ENCODE results near the gene SEZ6.
A peak's percentile ranks its signal among the peaks of the same experiment; 100 is the strongest.

SEZ6 gene

GRCh38 chr17:28957992-28958355, 47.9 kb downstream of the SEZ6 start:
- DNase-seq: peak in 2 of 10 donors; percentile 12 to 59
- intact Hi-C loops (cut with DNase I): no loop called here

- peak in 2 of 10 donors; percentile 3 to 61 for DNase-seq
- intact Hi-C loops (cut with DNase I): no loop called here
These were observed 48.4 kb downstream of the SEZ6 start for GRCh38 chr17:28957277-28957991.

DNA sequence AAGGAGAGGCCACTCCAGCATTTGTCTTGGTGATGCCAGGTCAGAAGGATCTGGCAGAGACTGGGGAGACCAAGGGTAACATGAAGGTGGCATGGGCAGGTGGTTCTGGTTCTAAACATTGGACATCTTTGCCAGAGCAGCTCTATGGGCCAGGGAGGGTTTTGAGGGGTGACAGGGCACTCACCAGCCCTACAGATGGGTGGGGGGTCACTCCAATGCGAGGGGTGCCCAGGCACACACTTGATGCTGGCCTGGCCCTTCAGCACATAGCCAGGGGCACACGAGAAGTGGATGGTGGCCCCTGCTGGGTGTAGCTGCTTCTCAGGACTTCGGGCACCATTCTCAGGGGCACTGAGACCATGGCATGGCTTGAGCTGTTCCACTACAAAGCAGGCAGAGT, 49.0 kb downstream of the SEZ6 start:
- peak in 3 of 10 donors; percentile 5 to 67 (median 57) for DNase-seq
- intact Hi-C loops (cut with DNase I): no loop called here

GRCh38 chr17:28956112-28956511, 49.7 kb downstream of the SEZ6 start:
- peak in 2 of 10 donors; percentile 2 to 18 for DNase-seq
- intact Hi-C loops (cut with DNase I): no loop called here

DNA sequence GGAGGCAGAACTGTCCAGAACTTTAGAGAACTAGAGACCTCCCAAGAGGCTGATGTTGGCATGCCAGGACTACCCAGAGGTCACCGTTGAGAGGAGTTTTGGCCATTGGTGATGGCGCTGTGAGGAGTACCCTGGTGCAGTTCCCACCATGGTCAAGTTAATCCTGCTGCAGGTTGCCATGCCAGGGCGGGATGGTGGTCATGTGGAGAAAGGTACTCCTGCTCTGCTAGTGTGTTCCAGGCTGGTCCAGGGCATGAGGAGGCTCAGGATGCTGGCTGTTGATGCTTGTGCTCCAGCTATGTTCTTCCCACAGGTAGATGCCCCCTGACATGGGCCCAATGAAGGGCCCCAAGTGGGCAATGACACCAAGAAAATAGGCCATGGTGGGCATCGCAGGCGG, 50.4 kb downstream of the SEZ6 start:
- DNase-seq: peak in 3 of 10 donors; percentile 6 to 66 (median 31)
- intact Hi-C loops (cut with DNase I): no loop called here

GRCh38 chr17:28954886-28955285, 50.9 kb downstream of the SEZ6 start:
- peak in 1 of 10 donors; percentile 32 for DNase-seq
- intact Hi-C loops (cut with DNase I): no loop called here

- DNase-seq: peak in 4 of 10 donors; percentile 49 to 86 (median 56)
- intact Hi-C loops (cut with DNase I): loop anchor here (2.0 kb wide), 2 partner anchors 227 to 235 kb away; partner anchors contain the start of genes RPL23A and TLCD1
These were observed 52.3 kb downstream of the SEZ6 start for GRCh38 chr17:28953444-28954118.

GRCh38 chr17:28951991-28952975, 53.5 kb downstream of the SEZ6 start:
- intact Hi-C loops (cut with DNase I): loop anchor here (2.0 kb wide), 2 partner anchors 225 to 233 kb away; partner anchors contain the start of genes RPL23A and TLCD1
- peak; percentile 96 to 99 (median 98) for DNase-seq

DNA sequence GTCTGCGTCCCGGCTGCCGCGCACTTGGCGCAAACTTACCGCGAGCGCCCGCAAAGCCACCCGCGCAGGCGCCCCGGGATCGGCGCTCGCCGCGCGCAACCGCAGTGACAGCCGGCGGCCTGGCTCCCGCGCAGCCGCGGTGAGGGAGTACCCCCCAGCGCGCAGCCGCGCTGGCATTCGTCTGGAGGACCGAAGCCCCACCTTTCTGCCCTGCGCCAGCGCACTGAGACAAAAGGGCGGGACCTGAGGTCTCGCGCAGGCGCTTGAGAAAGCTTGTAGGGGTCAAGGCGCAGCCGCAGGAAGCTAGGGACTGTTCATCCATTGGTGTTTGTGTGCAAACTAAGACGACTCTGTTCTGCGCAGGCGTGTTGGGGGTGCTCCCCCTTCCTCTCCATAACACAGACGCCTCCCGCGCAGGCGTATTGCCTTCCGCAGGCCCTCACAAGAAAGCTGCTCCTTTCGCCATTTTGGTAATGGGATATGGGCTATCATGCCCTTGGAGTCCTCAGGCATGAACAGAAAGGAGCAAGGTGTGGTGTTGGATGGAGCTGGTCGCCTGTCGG, 54.3 kb downstream of the SEZ6 start, which contains the start of gene PHF12:
Gene PHF12 (minus strand): TSS at position 91 of the 563 bp plus-strand sequence. CDS start 558 bp downstream, outside the sequence.
- intact Hi-C loops (cut with DNase I): no loop called here

DNA sequence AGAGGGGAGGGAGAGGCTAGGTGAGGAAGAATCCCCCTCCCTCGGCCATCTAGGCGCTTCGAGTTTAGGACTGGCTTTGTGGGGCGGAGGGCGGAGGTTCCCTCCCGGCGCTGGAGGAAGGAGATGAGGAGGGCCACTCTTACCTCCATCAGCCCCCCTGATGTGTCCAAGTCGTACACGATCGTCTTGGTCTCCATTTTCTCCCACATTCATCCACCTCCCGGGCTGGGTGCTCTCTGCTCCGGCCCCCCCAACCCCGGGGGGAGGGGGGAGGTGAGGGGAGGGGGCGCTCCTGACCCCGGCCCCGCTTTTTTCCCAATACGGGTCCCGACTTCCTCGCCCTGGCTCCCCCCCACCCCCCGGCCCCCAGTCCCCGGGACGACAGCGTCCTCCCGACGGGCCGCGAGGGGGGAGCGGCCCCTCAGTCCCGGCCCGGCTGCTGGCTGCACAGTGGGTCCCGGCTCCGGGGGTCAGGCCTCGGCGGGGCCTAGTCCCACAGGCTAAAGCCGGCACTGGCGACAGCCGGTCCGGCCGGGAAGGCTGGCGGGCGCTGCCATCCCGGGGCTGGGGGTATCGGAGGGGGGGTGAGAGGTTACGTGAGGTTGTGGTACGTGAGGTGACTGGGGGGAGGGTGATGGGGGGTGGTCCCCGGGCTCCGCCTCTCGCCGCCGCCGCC, 54.9 kb downstream of the SEZ6 start:
- peak in 1 of 10 donors; percentile 75 for DNase-seq
- intact Hi-C loops (cut with DNase I): no loop called here

More for the DNA sequence above, 54.3 kb downstream of the SEZ6 start, which contains the start of gene PHF12:
- DNase-seq: peak; percentile 99 to 100 (median 99)

- intact Hi-C loops (cut with DNase I): no loop called here
- DNase-seq: peak in 7 of 10 donors; percentile 28 to 90 (median 45)
These were observed 55.6 kb downstream of the SEZ6 start for GRCh38 chr17:28950017-28950751.

- intact Hi-C loops (cut with DNase I): loop anchor here (5.0 kb wide), 1 partner anchor 47 kb away; the partner anchor contains the start of gene DHRS13
- DNase-seq: peak in 9 of 10 donors; percentile 50 to 94 (median 66)
These were observed 56.4 kb downstream of the SEZ6 start for GRCh38 chr17:28949185-28950016.

DNA sequence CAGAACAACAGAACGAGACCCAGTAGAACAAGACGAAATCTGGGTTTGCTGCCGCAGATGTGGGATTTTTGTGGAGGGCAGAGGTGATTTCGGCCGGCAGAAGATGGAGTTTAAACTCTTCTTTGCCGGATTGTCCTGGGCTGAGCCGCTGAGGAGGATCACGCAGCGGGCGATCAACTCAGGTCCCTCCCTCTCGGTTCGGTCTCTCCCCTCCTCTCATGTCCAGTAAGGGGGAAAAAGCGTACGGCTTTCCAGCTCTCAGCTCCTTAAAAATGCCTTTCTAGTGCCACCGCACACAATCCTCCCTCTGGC, 57.0 kb downstream of the SEZ6 start:
- intact Hi-C loops (cut with DNase I): loop anchor here (5.0 kb wide), 1 partner anchor 47 kb away; the partner anchor contains the start of gene DHRS13

GRCh38 chr17:28948342-28948741, 57.5 kb downstream of the SEZ6 start:
- DNase-seq: no peak

More for the DNA sequence above, 57.0 kb downstream of the SEZ6 start:
- peak in 1 of 10 donors; percentile 28 for DNase-seq

GRCh38 chr17:28947639-28948038, 58.2 kb downstream of the SEZ6 start:
- intact Hi-C loops (cut with DNase I): loop anchor here (5.0 kb wide), 1 partner anchor 45 kb away; the partner anchor contains the start of gene DHRS13
- no peak for DNase-seq

More at GRCh38 chr17:28948342-28948741, 57.5 kb downstream of the SEZ6 start:
- intact Hi-C loops (cut with DNase I): loop anchor here (5.0 kb wide), 1 partner anchor 46 kb away; the partner anchor contains the start of gene DHRS13

DNA sequence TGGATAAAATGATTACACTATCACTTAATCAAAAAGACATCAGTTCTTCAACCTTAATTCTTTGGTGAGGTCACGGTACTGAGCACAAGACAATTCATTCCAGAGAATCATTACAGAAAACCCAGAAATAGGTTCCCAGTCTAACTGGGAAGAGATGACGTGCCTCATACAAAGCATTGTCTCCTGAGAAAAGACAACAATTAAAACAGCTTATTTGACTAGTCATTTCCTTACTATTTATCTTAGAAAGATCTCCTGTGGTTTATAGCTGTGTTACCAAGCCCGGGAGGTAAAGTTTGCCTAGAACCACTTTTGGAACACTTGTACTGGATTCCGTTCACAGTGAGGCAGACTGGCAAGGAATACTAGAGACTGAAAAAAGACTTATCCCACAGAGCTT, 59.6 kb downstream of the SEZ6 start:
- no peak for DNase-seq
- intact Hi-C loops (cut with DNase I): loop anchor here (5.0 kb wide), 1 partner anchor 44 kb away; the partner anchor contains the start of gene DHRS13
